Measurements from ENCODE around the gene CST5.

- TF ChIP-seq CTCF (IDR thresholded peaks at IDR 0.05) (no peak), POLR2A (IDR thresholded peaks at IDR 0.05) (no peak)
Observed at GRCh38 chr20:23928353-23928752, 48.8 kb upstream of the CST5 start.

Data from body of pancreas (tissue), 4 donors.